Fibroblast of skin of left quadriceps (primary cell): ENCODE results near the gene INPP5D.
"Not testable (repeated sequence)": the region's sequence is repeated elsewhere in the genome, so short reads cannot be mapped to it uniquely, and the experiment has no call there.

Source experiments
- DNase-seq, 2 experiments: peaks; one replicate each; pipeline ENCODE4 v3.0.0-alpha.2; 2013; ENCODE audit warnings: low read depth in 2 of 2

INPP5D gene

GRCh38 chr2:233053928-233054784 lies 6.0 kb upstream of the INPP5D start:
- no peak for DNase-seq

GRCh38 chr2:233055362-233055761 lies 4.8 kb upstream of the INPP5D start:
- no peak for DNase-seq

- DNase-seq, result no peak
Observed at GRCh38 chr2:233056961-233057605, 3.1 kb upstream of the INPP5D start.

- no peak for DNase-seq
Observed at GRCh38 chr2:233058717-233059546, 1.2 kb upstream of the INPP5D start.

- no peak for DNase-seq
Observed at GRCh38 chr2:233059547-233059796, 670 bp upstream of the INPP5D start.

GRCh38 chr2:233060501-233060979 lies 398 bp downstream of the INPP5D start:
- no peak for DNase-seq

GRCh38 chr2:233060980-233061590 lies 943 bp downstream of the INPP5D start:
- no peak for DNase-seq

GRCh38 chr2:233061591-233062450 lies 1.7 kb downstream of the INPP5D start:
- DNase-seq, result no peak

GRCh38 chr2:233062451-233062850 lies 2.3 kb downstream of the INPP5D start:
- DNase-seq, result no peak

GRCh38 chr2:233062946-233063268 lies 2.8 kb downstream of the INPP5D start:
- no peak for DNase-seq

- DNase-seq, result no peak
Observed at GRCh38 chr2:233063269-233063975, 3.3 kb downstream of the INPP5D start.

- DNase-seq, result no peak
Observed at GRCh38 chr2:233063976-233064411, 3.9 kb downstream of the INPP5D start.

- no peak for DNase-seq
Observed at GRCh38 chr2:233064530-233065199, 4.5 kb downstream of the INPP5D start.

GRCh38 chr2:233065200-233065589 lies 5.1 kb downstream of the INPP5D start:
- not testable (repeated sequence) for DNase-seq

- no peak for DNase-seq
Observed at GRCh38 chr2:233065954-233066470, 5.9 kb downstream of the INPP5D start.

GRCh38 chr2:233068762-233069418 lies 8.7 kb downstream of the INPP5D start:
- DNase-seq, result no peak

GRCh38 chr2:233072838-233073237 lies 12.7 kb downstream of the INPP5D start:
- DNase-seq, result no peak

GRCh38 chr2:233074106-233074505 lies 14.0 kb downstream of the INPP5D start:
- no peak for DNase-seq
